ENCODE measurements around the gene ABCC6.
"Not testable (repeated sequence)": the region's sequence is repeated elsewhere in the genome, so short reads cannot be mapped to it uniquely, and the experiment has no call there.

The ABCC6 gene

DNA sequence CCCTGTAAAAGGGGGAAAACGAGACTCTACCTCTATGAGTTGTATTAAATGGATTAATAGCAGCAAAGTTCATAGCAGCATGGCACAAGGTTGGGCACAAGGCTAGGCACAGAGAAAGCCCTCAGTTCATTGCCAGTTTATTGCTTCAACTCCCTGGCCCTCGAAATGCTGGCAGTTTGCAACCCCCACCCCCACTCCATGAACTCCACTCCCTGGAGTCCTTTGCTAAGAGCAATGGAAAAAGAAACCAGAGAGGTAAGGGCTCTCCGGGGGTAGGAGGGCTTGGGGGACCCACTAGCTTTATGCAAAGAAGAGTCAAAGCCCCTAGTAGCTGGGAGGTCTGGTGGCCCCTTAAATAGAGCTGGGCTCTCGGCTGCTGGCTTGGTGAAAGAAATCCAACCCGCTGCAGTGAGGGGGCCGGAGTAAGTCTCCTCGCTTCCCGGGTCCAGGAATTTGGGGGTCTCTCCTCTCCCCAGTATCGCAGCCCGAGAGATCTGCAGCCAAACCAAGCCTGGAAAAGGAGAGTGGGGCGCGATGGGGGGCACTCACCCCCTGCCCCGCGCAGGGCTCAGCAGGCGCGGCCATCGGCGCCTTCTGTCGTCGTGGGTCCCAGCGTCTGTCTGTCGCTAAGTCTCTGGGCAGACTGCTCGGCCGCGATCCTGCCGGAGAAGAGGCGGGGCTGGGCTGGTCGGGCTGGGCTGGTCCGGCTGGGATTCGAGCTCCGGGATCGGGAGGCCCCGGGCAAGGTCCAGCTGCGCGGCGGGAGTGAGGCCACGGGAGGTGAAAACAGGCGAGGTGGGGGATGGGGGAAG is at the start of gene ABCC6:
Gene ABCC6, minus strand, starts transcription at position 645 of the 812 bp plus-strand sequence. Its CDS starts 60 bp downstream, at position 585.
- not testable (repeated sequence) for DNase-seq

DNA sequence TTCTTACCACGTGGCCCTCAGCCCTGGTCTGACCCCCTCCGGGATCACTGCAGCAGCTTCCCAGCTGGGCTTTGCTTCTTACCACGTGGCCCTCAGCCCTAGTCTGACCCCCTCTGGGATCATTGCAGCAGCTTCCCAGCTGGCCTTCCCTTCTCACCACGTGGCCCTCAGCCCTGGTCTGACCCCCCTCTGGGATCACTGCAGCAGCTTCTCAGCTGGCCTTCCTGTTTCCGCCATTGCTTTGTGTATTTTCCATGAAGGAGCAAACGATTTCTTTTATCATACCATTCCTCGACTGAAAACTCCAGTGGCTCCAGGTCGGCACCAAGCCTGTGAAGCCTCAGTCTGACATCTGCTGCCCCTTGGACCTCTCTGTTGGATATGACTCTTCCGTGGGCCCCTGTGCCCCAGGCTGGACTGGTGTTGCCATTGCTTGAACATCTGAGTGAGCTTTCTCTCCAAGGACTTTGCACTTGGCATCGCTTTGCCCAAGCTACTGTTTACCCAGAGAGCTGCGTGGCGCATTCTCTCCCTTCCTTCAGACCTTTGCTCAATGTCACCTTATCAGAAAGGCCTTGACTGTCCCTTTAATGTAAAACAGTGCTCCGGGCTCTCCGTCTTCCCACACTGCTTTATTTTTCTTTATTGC is 49.4 kb upstream of the ABCC6 start:
- DNase-seq: not testable (repeated sequence)

DNA sequence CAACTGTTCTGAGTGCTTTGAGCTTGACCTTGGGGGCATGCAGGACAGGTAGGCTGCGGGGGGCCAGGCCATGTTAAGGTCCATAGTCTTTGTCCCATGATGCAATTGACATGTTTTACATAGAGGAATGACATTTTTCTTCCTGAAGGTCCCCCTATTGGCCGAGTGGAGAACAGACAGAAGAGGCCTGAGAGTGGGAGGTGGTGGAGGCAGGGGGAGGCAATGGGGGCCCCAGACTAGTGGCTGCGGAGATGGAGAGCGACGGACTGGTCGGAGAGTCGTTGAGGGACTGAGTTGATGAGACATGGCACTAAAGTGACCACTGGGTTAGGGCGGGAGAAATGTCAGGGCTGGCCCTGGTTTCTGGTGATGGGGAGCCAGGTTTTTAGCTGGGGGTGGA is 48.4 kb upstream of the ABCC6 start:
- DNase-seq: not testable (repeated sequence)

DNA sequence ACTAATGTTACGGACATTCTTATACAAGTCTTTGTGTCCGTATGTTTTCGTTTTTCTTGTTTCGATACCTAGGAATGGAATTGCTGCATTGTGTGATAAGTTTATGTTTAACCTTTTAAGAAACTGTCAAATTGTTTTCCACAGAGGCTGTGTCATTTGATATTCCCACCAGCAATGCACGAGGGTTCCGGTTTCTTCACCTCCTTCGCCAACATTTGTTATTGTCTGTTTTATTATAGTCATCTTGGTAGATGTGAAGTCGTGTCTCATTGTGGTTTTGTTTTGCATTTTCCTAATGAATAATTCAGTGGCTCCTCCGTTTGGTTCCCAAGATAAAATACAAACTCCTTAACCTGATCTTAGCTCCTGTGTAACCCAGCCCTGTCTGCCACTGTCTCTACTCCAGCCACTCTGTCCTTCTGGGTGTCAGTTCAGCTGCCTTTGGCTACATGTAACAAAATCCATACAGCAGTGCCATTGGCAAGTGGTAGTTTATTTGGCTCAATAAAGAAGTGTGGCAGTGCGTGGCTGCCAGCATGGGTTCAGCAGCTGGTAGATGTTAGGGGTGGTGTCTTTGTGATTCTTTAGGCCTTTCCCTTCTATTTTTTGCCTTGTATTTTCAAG is 45.0 kb upstream of the ABCC6 start:
- DNase-seq: not testable (repeated sequence)

DNA sequence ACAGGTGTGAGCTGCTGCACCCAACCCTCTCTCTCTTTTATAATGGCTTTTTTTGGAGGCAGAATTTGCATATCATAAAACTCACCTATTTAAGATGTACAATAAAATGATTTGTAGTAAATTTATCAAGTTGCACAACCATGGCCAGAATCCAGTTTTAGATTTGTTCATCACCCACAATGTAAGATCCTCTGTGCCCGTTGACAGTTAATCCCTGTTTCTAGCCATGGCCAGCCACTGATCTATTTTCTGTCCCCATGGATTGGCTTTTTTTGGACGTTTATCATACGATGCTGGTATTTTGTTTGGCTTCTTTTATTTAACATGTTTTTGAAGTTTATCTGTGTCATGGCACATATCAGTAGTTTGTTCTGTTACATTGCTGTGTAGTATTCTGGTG is 44.4 kb upstream of the ABCC6 start:
- DNase-seq: not testable (repeated sequence)

DNA sequence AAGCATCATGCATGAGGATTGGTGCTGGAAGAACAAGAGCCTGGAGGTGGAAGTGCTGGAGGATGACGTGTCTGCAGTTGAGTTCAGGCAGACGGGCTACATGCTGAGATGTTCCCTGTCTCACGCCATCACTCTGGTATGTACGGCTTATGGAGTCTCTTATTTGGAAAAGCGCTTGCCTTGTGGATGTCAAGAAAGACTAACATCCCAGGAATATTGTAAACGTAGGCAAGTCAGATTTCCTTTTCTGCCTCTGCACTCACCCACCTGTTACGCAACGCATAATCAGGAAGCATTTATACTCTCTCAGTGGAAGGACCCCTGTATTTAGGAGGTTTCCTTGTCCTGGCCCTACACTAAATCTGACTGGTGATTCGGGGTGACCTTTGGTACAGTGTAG is 41.8 kb upstream of the ABCC6 start:
- not testable (repeated sequence) for DNase-seq

DNA sequence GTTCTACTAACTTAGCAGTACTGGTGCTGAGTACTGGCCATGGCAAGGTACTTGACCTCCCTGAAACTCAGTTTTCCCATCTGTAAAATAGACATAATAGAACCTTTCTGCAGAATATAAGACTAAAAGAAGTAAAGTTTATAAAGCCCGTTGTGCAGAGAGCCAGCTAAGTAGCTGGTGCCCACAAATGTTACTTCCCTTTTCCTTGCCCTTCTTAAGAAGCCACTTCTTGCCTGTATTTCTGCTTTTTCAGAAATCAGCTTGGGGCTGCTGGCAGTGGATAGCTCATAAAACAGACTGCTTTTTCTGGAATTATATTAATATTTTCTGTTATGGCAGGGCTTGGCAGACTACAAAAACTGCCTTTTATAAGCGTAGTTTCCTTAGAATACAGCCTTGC is 40.7 kb upstream of the ABCC6 start:
- DNase-seq: not testable (repeated sequence)

DNA sequence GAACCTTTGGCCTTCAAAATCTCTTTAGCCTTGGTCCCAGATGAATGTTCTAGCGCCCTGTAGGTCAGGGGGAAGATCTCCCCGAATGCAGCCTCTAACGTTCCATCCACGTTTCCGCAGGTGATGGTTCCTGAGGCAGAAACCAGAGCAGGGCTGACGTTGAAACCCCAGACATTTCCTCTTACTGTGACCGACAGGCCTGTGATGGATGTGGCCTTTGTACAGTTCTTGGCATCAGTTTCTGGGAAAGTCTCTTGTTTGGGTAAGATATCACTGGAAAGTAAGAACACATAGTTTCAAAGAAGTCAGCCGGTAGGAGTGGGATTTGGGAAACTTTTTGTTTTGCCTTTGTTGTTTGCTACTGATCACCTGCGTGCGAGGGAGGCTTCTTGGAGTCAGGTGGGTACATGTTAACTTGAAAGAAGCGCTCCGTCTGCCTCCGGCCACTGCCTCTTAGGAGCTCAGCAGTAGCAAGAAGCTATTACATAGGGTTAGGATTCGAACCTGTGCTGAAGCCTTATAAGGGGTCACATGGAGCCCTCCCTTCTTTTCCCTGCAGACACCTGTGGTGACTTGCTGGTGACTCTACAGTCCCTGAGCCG is 39.8 kb upstream of the ABCC6 start:
- not testable (repeated sequence) for DNase-seq

DNA sequence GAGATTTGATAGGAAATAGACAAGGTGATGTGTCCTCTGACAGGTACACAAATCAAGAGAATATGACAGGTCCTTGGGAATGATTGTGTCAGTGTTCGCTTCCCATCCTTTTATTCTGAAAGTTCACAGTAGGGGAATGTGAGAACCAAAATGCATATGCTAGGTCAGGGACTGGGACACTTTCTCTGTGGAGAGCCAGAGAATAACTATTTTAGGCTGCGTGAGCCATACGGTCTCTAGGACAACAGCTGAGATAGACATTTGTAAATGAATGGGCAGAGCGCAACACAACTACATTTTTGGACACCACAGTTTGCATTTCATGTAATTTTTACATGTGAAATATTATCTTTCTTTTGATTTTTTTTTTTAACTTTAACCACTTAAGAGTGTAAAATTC is 36.7 kb upstream of the ABCC6 start:
- DNase-seq: not testable (repeated sequence)

DNA sequence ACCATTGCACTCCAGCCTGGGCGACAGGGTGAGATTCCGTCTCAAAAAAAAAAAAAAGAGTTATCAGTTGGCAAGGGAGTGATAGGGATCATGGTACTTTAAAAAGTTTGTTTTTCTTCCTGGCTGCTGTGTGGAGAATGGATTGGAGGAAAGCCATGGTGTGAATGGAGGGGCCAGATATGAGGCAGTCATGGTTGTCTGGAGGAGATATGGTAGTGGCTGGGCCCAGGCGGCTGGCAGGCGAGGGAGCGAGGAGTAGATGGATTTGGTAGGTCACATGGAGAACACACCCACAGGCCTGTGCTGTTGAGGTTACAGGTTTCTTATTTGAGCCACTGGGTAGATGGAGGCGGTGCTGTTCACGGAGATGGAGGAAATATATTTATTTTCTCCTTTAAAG is 35.5 kb upstream of the ABCC6 start:
- DNase-seq: not testable (repeated sequence)

DNA sequence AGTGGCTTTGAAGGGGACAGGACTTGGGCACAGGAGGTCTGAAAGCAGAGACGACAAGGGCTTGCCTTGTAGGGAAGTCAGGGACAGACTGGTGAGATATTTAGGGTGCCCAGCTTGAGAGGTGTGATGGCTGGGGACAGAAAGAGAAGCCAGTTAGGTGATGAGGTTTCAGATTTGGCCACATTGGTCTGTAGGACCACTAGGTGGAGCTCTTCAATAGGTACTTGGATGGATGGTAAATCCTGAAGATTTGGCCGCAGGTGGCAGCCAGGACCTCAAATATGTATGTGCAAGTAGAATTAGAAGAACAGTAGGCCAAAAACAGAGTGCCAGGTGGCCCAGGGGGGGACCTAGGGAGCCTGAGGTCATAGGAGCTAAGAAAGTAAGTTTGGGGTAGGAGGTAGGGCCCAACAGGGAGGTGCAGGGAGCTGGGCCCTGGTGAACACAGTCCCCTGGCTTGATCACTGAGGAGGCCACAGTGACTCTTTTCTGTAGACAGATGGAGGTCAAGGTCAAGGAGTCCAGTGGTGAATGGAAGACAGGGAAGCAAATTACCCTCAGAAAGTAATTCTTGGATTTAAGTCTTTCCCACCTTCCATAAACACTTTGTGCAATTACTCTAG is 34.1 kb upstream of the ABCC6 start:
- not testable (repeated sequence) for DNase-seq

DNA sequence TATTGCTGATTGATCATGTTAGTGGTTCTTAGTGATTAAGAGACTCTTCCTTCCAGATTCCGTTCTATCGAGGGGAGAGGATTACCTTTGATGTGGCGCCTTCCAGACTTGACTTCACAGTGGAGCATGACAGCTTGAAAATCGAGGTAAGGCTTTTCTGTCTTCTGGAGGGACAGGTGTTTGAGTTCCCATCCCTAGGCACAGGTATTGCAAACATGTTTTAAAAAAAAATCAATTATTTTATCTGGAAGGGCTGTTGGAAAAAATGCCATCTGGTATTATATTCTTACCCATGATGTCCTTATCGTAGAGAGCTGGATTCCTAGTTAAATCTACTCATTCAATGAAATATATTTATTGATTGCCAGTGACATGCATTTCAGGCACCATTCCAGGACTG is 29.1 kb upstream of the ABCC6 start:
- not testable (repeated sequence) for DNase-seq

DNA sequence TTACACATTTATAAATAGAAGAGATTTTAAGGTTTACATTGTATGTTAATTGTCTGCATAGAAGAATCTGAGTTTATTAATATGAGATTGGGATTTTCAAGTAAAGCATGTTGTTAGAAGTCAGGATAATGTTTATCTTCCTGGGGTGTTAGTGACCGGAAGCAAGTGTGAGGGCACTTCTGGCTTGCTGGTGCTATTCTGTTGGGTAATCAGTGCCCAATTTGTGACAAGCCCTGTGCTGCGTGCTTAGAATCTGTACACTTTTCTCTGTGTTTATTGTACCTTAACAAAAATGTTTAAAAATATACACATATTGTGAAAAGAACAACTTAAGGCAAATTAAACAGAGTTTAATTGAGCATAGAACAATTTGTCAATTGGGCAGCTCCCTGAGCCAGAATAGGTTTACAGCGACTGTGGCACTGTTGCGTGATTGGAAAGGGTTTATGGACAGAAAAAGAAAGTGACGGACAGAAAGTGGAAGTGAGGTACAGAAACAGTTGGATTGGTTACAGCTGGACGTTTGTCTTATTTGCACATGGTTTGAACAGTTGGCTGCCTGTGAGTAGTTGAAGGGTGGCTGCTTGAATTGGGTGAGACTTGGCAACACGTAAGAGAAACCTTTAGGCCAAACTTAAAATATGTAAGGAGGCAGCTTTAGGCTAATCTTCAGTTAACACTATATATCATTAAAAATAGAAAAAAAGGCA is 26.5 kb upstream of the ABCC6 start:
- DNase-seq: not testable (repeated sequence)

DNA sequence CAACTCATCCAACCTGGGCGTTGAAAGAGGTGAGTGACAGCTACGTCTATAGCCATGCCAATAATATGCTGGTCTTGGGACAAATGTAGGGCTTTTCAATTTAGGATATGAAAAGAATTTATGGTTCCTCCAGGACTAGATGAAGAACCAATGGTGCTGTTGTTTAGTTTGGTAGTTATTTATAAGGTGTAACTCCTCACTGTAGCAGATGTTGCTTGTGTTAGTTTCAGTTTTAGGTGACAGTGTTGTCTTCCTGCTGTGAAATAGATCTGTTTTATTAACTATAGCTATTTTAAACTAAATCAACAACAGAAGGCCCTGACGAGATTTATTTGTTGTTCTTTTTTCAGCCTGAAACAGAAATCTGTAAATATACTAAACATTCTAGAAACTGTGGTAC is 24.1 kb upstream of the ABCC6 start:
- not testable (repeated sequence) for DNase-seq

DNA sequence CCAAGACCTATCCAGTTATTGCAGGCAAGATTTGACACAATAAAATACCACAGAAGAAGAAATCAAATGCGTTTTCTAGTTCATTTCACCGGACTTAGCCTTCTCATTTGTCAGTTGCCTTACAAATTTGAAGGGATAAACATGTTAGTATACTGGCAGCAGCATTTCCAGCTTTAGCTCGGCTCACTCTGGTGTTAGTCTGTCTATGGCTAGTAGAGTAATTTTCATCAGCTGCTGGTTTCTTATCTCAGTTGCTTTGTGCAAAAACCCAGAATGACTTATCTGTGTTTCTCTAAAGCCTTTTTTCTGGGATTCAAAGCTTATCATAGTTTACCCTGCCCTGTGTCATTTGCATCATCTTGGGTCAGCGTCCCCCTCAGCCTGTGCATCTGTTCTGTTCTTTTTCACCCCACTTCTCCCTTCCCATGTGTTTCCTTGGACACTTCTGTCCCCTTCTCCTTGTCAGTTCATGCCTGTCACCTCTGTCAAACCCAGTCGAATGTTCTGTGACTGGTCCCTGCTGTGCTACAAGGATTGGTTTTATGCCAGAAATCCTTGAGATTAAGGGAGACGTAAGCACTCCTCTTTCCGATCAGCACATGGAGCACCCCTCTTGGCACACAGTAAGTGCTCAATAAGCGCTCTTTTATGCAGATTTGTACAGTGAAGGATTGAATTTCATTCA is 23.4 kb upstream of the ABCC6 start:
- DNase-seq: not testable (repeated sequence)

DNA sequence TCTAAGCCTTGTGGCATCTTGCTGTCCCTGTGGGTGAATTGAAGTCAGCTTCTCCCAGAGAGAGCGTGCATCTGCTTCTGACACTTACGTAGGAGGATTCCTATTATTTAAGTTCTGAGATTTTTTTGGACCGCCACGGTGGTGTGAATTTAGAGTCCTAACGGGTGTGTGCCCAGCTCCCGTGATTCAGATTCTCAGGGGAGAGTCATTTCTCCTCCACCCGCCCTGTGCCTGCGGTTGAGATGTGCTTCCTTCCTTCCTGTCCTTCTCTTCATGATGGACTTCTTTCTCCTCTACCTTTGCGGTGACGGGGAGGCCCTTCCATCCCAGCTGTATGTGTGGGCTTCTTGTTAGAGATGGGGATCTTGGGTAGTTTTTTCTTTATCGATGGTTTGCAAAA is 20.6 kb upstream of the ABCC6 start:
- DNase-seq: not testable (repeated sequence)

DNA sequence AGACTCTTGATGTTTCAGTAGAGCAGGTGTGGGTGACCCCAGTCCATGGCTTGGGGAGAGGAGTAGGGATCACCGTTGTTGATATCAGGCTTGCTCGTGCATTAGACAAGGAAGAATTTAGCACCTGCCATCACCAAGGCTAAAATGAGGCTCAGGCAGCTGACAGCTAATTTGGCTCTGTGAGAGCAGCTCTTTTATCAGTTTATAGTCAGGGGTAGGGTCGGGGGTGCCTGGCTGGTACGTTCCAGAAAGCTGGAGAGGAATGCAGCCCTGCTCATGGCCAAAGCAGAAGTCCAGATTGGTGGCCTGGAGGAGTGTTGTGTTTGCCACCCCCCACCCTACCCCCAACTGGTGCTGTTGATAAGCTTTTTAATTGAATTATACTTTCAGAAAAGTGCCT is 17.4 kb upstream of the ABCC6 start:
- DNase-seq: not testable (repeated sequence)

DNA sequence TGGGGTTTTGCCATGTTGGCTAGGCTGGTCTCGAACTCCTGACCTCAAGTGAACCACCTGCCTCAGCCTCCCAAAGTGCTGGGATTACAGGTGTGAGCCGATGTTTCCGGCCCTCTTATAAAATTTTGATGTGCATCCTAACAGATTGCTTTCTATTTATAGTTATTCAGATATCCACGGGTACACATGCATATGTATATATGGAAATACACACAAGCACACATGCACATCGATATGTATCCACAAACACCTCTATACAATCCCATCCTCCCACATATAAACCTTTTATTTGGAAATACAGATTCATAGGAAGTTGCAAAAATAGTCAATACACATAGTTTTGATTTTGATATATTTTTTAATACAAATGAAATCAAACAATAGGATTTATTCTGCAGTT is 14.4 kb upstream of the ABCC6 start:
- DNase-seq: not testable (repeated sequence)

DNA sequence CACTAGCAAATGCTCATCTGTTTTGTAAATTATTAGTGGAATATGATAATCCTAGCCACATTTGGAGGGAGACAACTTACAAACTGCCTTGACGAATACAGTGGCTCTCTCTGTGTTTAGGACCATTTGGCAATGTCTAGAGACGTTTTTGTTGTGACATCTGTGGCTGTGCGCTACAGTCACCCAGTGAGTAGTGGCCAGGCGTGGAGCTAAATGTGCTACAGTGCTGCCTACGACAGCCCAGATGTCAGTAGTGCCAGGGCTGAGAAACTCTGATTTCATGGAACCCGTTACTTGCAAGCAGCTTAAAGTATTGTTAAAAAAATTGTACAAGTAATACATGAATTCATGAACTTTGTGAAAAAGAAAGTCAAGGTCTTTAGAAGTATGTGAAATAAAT is 13.8 kb upstream of the ABCC6 start:
- DNase-seq: not testable (repeated sequence)

DNA sequence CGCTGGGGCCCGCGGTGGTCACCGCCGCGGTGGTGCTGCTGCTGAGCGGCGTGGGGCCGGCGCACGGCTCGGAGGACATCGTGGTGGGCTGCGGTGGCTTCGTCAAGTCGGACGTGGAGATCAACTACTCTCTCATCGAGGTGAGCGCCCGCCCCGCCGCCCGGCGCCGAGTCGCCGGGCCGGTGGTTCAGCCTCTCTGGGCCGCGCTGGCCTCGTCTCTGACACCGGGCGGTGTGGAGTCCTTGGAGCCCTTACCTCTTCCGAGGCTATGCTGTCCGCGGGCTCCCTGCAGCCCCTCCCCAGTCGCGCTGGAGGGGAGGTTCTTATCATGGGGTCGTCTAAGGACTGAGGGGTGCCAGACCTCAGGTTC is 9.4 kb upstream of the ABCC6 start:
- not testable (repeated sequence) for DNase-seq

DNA sequence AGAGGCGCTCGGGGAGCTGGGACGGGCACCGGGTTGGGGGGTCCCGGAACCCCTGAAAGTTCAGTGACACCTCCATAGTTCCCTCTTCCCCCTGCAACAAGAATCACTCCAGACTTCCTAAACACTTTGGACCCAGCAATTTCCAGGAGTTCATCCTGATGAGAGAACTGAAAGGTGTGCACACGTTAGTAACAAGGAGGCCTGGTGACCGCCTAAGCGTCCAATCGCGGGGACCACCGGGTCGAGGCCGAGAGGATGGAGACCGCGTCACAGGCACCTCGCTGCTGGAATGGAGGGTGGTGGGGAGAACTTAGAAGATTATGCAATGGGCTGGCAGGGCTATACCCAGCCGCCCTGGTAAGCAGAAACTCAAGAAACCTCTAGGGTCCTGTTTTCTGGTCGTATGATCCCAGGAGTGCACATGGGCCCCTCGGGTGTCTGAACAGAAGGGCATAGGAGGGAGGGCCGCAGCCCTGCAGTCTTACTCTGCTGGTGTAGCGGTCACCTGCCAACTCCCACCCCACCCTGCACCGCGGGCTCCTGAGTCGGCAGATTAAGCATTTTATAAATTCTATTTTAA is 458 bp upstream of the ABCC6 start:
- not testable (repeated sequence) for DNase-seq

All from activated CD8-positive, alpha-beta memory T cell treated with anti-CD3 and anti-CD28 coated beads for 24 hours (primary cell).